ENCODE measurements around the gene HTT.

Gene HTT

GRCh38 chr4:3192188-3192587 is 117.7 kb downstream of the HTT start:
- Histone ChIP-seq H3K36me3 (replicated peaks; ENCODE audit: insufficient read depth, low read length) (no peaks in the 10 kb centered on the region), H3K4me1 (ENCODE audit: low read length) (no peaks in the 10 kb centered on the region), H2AFZ (ENCODE audit: low read length) (no peak overlapping the region), H3K9me3 (replicated peaks; ENCODE audit: insufficient read depth, low read length) (no peaks in the 10 kb centered on the region), H3K27ac (ENCODE audit: low read length) (no peak overlapping the region), H3K4me3 (ENCODE audit: low read length) (no peak overlapping the region), H3K4me2 (ENCODE audit: low read depth, low read length) (no peak overlapping the region), H4K20me1 (ENCODE audit: insufficient read depth, low read length) (no peaks in the 10 kb centered on the region), H3K9ac (ENCODE audit: low read length) (no peak overlapping the region), H3F3A (ENCODE audit: insufficient read depth, low read length) (no peaks in the 10 kb centered on the region), H3K79me2 (ENCODE audit: low read length) (no peaks in the 10 kb centered on the region), H3K9me2 (replicated peaks; ENCODE audit: insufficient read depth, low read length) (no peaks in the 10 kb centered on the region), H3K27me3 (replicated peaks; ENCODE audit: insufficient read depth, low read length) (no peaks in the 10 kb centered on the region)
- TF ChIP-seq CTCF (IDR thresholded peaks at IDR 0.05; ENCODE audit: low read length) (no peak), EZH2 (optimal IDR thresholded peaks at IDR 0.05; ENCODE audit: low read depth, low read length) (no peak), EZH2phosphoT487 (IDR thresholded peaks at IDR 0.05; ENCODE audit: low read length) (no peak)
- DNase-seq = no peak

GRCh38 chr4:3192827-3193226 is 118.3 kb downstream of the HTT start:
- Histone ChIP-seq H3K36me3 (replicated peaks; ENCODE audit: insufficient read depth, low read length) (no peaks in the 10 kb centered on the region), H4K20me1 (ENCODE audit: insufficient read depth, low read length) (no peaks in the 10 kb centered on the region), H2AFZ (ENCODE audit: low read length) (no peak overlapping the region), H3K79me2 (ENCODE audit: low read length) (no peaks in the 10 kb centered on the region), H3K9me3 (replicated peaks; ENCODE audit: insufficient read depth, low read length) (no peaks in the 10 kb centered on the region), H3K4me3 (ENCODE audit: low read length) (no peak overlapping the region), H3K9ac (ENCODE audit: low read length) (no peak overlapping the region), H3K4me2 (ENCODE audit: low read depth, low read length) (no peak overlapping the region), H3K27me3 (replicated peaks; ENCODE audit: insufficient read depth, low read length) (no peaks in the 10 kb centered on the region), H3F3A (ENCODE audit: insufficient read depth, low read length) (no peaks in the 10 kb centered on the region), H3K27ac (ENCODE audit: low read length) (no peak overlapping the region), H3K4me1 (ENCODE audit: low read length) (no peaks in the 10 kb centered on the region), H3K9me2 (replicated peaks; ENCODE audit: insufficient read depth, low read length) (no peaks in the 10 kb centered on the region)
- DNase-seq = no peak
- TF ChIP-seq CTCF (IDR thresholded peaks at IDR 0.05; ENCODE audit: low read length) = no peak
- TF ChIP-seq EZH2 (optimal IDR thresholded peaks at IDR 0.05; ENCODE audit: low read depth, low read length) = no peak
- TF ChIP-seq EZH2phosphoT487 (IDR thresholded peaks at IDR 0.05; ENCODE audit: low read length) = no peak

GRCh38 chr4:3193531-3194203 is 119.2 kb downstream of the HTT start:
- H3K79me2 ChIP-seq (ENCODE audit: low read length) = no peaks in the 10 kb centered on the region
- H3K4me1 ChIP-seq (ENCODE audit: low read length) = no peaks in the 10 kb centered on the region
- no peaks in the 10 kb centered on the region for H3K27me3 ChIP-seq (replicated peaks; ENCODE audit: insufficient read depth, low read length)
- no peaks in the 10 kb centered on the region for H4K20me1 ChIP-seq (ENCODE audit: insufficient read depth, low read length)
- H2AFZ ChIP-seq (ENCODE audit: low read length) = no peak overlapping the region
- H3K36me3 ChIP-seq (replicated peaks; ENCODE audit: insufficient read depth, low read length) = no peaks in the 10 kb centered on the region
- H3K4me3 ChIP-seq (ENCODE audit: low read length) = no peak overlapping the region
- no peak overlapping the region for H3K9ac ChIP-seq (ENCODE audit: low read length)
- peak; percentile 26 for TF ChIP-seq CTCF (IDR thresholded peaks at IDR 0.05; ENCODE audit: low read length)
- no peak for TF ChIP-seq EZH2phosphoT487 (IDR thresholded peaks at IDR 0.05; ENCODE audit: low read length)
- H3F3A ChIP-seq (ENCODE audit: insufficient read depth, low read length) = no peaks in the 10 kb centered on the region
- no peak overlapping the region for H3K4me2 ChIP-seq (ENCODE audit: low read depth, low read length)
- H3K27ac ChIP-seq (ENCODE audit: low read length) = no peak overlapping the region
- no peak for DNase-seq
- no peaks in the 10 kb centered on the region for H3K9me3 ChIP-seq (replicated peaks; ENCODE audit: insufficient read depth, low read length)
- no peaks in the 10 kb centered on the region for H3K9me2 ChIP-seq (replicated peaks; ENCODE audit: insufficient read depth, low read length)
